GM23338 (cell line): ENCODE results near the gene DOCK4. TPM values are rescaled to one million over a fixed set of nuclear protein-coding genes. Genes with fewer than 3 reads are reported as not detected.

Experiments used
- ATAC-seq: fragments of 200-7000 bp; cut with Tn5 transposase; 3 replicates; pipeline ENCODE4 v1.9.1; 2020
- DNase-seq: peaks from one replicate; pipeline ENCODE4 v3.0.0-alpha.2; 2015; ENCODE audit warnings: low spot score
- H2AFZ ChIP-seq: fragments of 200-600 bp; sonication (generic); 2 replicates; pipeline ENCODE4 v1.8.0; 2016; ENCODE audit warnings: antibody characterized with exemption, mild to moderate bottlenecking, moderate library complexity
- H3F3A ChIP-seq: fragments of 200-600 bp; sonication (generic); replicated peaks from 2 replicates; pipeline ENCODE4 v1.8.0; 2017; ENCODE audit warnings: antibody characterized with exemption, mixed run types, low read depth
- H3K27ac ChIP-seq: fragments of 200-600 bp; sonication (generic); 2 replicates; pipeline ENCODE4 v1.6.1; 2016; ENCODE audit warnings: low read depth
- H3K27me3 ChIP-seq: fragments of 200-600 bp; sonication (generic); 2 replicates; pipeline ENCODE4 v1.8.0; 2016; ENCODE audit warnings: mild to moderate bottlenecking, mixed run types, moderate library complexity; ENCODE audit not compliant: insufficient read depth
- H3K36me3 ChIP-seq: fragments of 200-600 bp; sonication (generic); 2 replicates; pipeline ENCODE4 v1.8.0; 2016; ENCODE audit warnings: mild to moderate bottlenecking; ENCODE audit not compliant: insufficient read depth
- H3K4me1 ChIP-seq: fragments of 200-600 bp; sonication (generic); 2 replicates; pipeline ENCODE4 v1.8.0; 2016; ENCODE audit warnings: mild to moderate bottlenecking, moderate library complexity; ENCODE audit not compliant: insufficient read depth
- H3K4me2 ChIP-seq: fragments of 200-600 bp; sonication (generic); 2 replicates; pipeline ENCODE4 v1.7.1; 2017; ENCODE audit warnings: mixed run types
- H3K4me3 ChIP-seq: fragments of 200-600 bp; sonication (generic); 2 replicates; pipeline ENCODE4 v1.6.1; 2016; ENCODE audit warnings: mixed run types
- H3K79me2 ChIP-seq: fragments of 200-600 bp; sonication (generic); replicated peaks from 2 replicates; pipeline ENCODE4 v1.8.0; 2017; ENCODE audit warnings: mild to moderate bottlenecking; ENCODE audit not compliant: insufficient read depth
- H3K9me2 ChIP-seq: fragments of 200-600 bp; sonication (generic); 2 replicates; pipeline ENCODE4 v1.8.0; 2017; ENCODE audit not compliant: insufficient read depth
- H4K20me1 ChIP-seq: fragments of 200-600 bp; sonication (generic); replicated peaks from 2 replicates; pipeline ENCODE4 v1.8.0; 2017; ENCODE audit warnings: mild to moderate bottlenecking; ENCODE audit not compliant: insufficient read depth
- H3K27ac Mint-ChIP-seq: 2 replicates; pipeline ENCODE4 v1.8.0; 2020; ENCODE audit warnings: inconsistent platforms, mild to moderate bottlenecking, moderate library complexity, mixed read lengths
- H3K27me3 Mint-ChIP-seq: 3 replicates; pipeline ENCODE4 v1.8.0; 2022; ENCODE audit warnings: low read depth, mild to moderate bottlenecking, moderate library complexity, mixed read lengths, inconsistent platforms; ENCODE audit not compliant: insufficient read depth, poor library complexity
- H3K36me3 Mint-ChIP-seq: 3 replicates; pipeline ENCODE4 v1.8.0; 2021; ENCODE audit warnings: low read depth, mild to moderate bottlenecking, inconsistent platforms, moderate library complexity, mixed read lengths
- H3K4me1 Mint-ChIP-seq: 3 replicates; pipeline ENCODE4 v1.8.0; 2020; ENCODE audit warnings: mild to moderate bottlenecking, inconsistent platforms, mixed read lengths
- H3K4me3 Mint-ChIP-seq: 3 replicates; pipeline ENCODE4 v1.8.0; 2021; ENCODE audit warnings: moderate library complexity, mild to moderate bottlenecking, inconsistent platforms, mixed read lengths
- H3K9me3 Mint-ChIP-seq: 3 replicates; pipeline ENCODE4 v1.8.0; 2020; ENCODE audit warnings: moderate library complexity, mild to moderate bottlenecking, inconsistent platforms, mixed read lengths
- CREB1 ChIP-seq: fragments of 250-450 bp; sonication (Bioruptor Pico); IDR thresholded peaks from 2 replicates; pipeline ENCODE4 v1.5.0; 2020; ENCODE audit warnings: low read depth, mild to moderate bottlenecking, moderate library complexity
- EZH2 ChIP-seq: fragments of 200-600 bp; sonication (generic); IDR thresholded peaks from one replicate; pipeline ENCODE4 v1.8.0; 2017; ENCODE audit warnings: antibody characterized with exemption, mild to moderate bottlenecking, low read depth; ENCODE audit not compliant: unreplicated experiment
- EZH2phosphoT487 ChIP-seq: fragments of 200-600 bp; sonication (generic); IDR thresholded peaks from one replicate; pipeline ENCODE4 v1.8.1; 2018; ENCODE audit warnings: antibody characterized with exemption; ENCODE audit not compliant: unreplicated experiment
- JUNB ChIP-seq: IDR thresholded peaks from one replicate; pipeline ENCODE4 v1.6.1; 2016; ENCODE audit warnings: antibody characterized with exemption; ENCODE audit not compliant: unreplicated experiment
- NANOG ChIP-seq: IDR thresholded peaks from 2 replicates; pipeline ENCODE4 v1.6.1; 2016; ENCODE audit warnings: antibody characterized with exemption, borderline replicate concordance
- POLR2AphosphoS5 ChIP-seq: IDR thresholded peaks from 2 replicates; pipeline ENCODE4 v1.6.1; 2016; ENCODE audit warnings: antibody characterized with exemption, low read depth
- STAT1 ChIP-seq: IDR thresholded peaks from one replicate; pipeline ENCODE4 v1.6.1; 2016; ENCODE audit warnings: antibody characterized with exemption; ENCODE audit not compliant: unreplicated experiment
- ZNF114 ChIP-seq: fragments of 250-450 bp; sonication (Bioruptor Pico); IDR thresholded peaks from 2 replicates; pipeline ENCODE4 v1.5.0; 2020; ENCODE audit warnings: mild to moderate bottlenecking, moderate library complexity
- ZNF331 ChIP-seq: fragments of 250-450 bp; sonication (Bioruptor Pico); IDR thresholded peaks from 2 replicates; pipeline ENCODE4 v1.5.0; 2020; ENCODE audit warnings: low read depth, mild to moderate bottlenecking, moderate library complexity
- polyA plus RNA-seq: library from polyadenylated mRNA; unstranded; fragments of >200 nt; fragmentation: Nextera tagmentation; extraction: Ambion mirVana; gene quantifications from 2 replicates; pipeline ENCODE4 v1.2.1, GENCODE V29; 2016
- total RNA-seq: library from RNA; depleted of rRNA; stranded (reverse); fragments of >200 nt; shearing (Covaris generic); gene quantifications from 2 replicates; pipeline ENCODE4 v1.2.3, GENCODE V29; 2014
- TF ChIP-seq, protein P1 (sequence below), 2 experiments: fragments of 200-600 bp in 1 of 2; sonication (generic) in 1 of 2; conservative IDR thresholded peaks; 2 replicates each; pipeline versions ENCODE4 v1.5.1 to v1.6.1; 2016 to 2017; ENCODE audit warnings: antibody characterized with exemption in 2 of 2, low read depth in 2 of 2, mild to moderate bottlenecking in 2 of 2, moderate library complexity in 1 of 2
- TF ChIP-seq, protein P2 (sequence below): IDR thresholded peaks from 2 replicates; pipeline ENCODE4 v1.6.1; 2016; ENCODE audit warnings: antibody characterized with exemption

The DOCK4 gene
- total and polyA plus RNA-seq, 2 experiments from 2014 or later: 6.3 to 33.8 TPM

DNA sequence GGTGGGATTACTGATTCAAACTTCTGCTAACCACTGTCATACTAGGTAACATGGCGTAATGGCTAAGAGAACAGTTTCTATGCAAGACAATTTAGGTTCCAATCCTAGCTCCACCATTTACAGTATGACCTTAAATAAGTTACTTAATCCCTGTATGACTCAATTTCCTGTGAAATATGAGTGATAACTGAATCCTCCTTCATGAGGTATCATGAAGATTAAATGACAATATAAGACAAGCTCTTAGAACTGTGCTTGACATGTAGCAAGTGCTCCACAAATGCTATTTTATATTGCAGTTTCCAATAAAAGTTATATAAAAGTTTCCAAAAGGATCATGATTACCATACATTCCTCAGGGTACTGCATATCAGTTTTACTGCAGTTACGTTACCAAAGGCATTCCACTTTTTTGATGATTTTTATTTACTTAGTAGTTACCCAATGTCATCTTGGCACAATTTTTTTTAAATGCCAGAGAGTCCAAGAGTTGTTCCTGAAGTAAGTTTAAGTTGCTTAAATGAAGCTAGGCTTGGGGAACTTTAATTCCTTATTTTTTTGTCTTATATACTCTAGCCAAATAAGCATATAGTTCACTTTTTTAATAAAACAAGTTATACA lies 7.1 kb downstream of the DOCK4 start:
- DNase-seq (no peak), ATAC-seq (no peak)
- no peak overlapping the region for H3K4me2 ChIP-seq
- no peak overlapping the region for H3K27ac ChIP-seq
- no peaks in the 10 kb centered on the region for H3K36me3 ChIP-seq
- H3K4me3 Mint-ChIP-seq: no peak overlapping the region
- peaks cover 3% of the 10 kb centered on the region for H3K27me3 Mint-ChIP-seq
- H3K27me3 ChIP-seq: no peaks in the 10 kb centered on the region
- no peaks in the 10 kb centered on the region for H3F3A ChIP-seq
- no peak overlapping the region for H2AFZ ChIP-seq
- no peak overlapping the region for H3K27ac Mint-ChIP-seq
- H3K4me3 ChIP-seq: no peak overlapping the region
- H4K20me1 ChIP-seq: peaks cover 14% of the 10 kb centered on the region
- TF ChIP-seq, protein P1, sequence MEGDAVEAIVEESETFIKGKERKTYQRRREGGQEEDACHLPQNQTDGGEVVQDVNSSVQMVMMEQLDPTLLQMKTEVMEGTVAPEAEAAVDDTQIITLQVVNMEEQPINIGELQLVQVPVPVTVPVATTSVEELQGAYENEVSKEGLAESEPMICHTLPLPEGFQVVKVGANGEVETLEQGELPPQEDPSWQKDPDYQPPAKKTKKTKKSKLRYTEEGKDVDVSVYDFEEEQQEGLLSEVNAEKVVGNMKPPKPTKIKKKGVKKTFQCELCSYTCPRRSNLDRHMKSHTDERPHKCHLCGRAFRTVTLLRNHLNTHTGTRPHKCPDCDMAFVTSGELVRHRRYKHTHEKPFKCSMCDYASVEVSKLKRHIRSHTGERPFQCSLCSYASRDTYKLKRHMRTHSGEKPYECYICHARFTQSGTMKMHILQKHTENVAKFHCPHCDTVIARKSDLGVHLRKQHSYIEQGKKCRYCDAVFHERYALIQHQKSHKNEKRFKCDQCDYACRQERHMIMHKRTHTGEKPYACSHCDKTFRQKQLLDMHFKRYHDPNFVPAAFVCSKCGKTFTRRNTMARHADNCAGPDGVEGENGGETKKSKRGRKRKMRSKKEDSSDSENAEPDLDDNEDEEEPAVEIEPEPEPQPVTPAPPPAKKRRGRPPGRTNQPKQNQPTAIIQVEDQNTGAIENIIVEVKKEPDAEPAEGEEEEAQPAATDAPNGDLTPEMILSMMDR (conservative IDR thresholded peaks at IDR 0.05; ENCODE audit: low read depth in 2 of 2): no peak
- TF ChIP-seq POLR2AphosphoS5: no peak
- no peak for TF ChIP-seq NANOG
- TF ChIP-seq STAT1: no peak
- no peak for TF ChIP-seq EZH2
- TF ChIP-seq CREB1 (CRISPR knock-in tag): no peak
- TF ChIP-seq, protein P2, sequence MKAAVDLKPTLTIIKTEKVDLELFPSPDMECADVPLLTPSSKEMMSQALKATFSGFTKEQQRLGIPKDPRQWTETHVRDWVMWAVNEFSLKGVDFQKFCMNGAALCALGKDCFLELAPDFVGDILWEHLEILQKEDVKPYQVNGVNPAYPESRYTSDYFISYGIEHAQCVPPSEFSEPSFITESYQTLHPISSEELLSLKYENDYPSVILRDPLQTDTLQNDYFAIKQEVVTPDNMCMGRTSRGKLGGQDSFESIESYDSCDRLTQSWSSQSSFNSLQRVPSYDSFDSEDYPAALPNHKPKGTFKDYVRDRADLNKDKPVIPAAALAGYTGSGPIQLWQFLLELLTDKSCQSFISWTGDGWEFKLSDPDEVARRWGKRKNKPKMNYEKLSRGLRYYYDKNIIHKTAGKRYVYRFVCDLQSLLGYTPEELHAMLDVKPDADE: no peak
- no peak for TF ChIP-seq EZH2phosphoT487
- no peak for TF ChIP-seq ZNF331 (CRISPR knock-in tag)
- peaks cover 27% of the 10 kb centered on the region for H3K4me1 ChIP-seq
- peaks cover 37% of the 10 kb centered on the region for H3K4me1 Mint-ChIP-seq
- H3K36me3 Mint-ChIP-seq: no peaks in the 10 kb centered on the region; the same call in 2 of the 3 replicates
- H3K79me2 ChIP-seq: peaks cover 99% of the 10 kb centered on the region
- H3K9me2 ChIP-seq: no peaks in the 10 kb centered on the region
- no peaks in the 10 kb centered on the region; the same call in 2 of the 3 replicates for H3K9me3 Mint-ChIP-seq

- peaks cover 29% of the 10 kb centered on the region for H3K4me1 Mint-ChIP-seq
- Histone ChIP-seq H3K36me3 (no peaks in the 10 kb centered on the region), H3K27ac (no peak overlapping the region), H4K20me1 (peaks cover 7% of the 10 kb centered on the region; the same call in 1 of the 2 replicates), H3K4me3 (no peak overlapping the region), H2AFZ (no peak overlapping the region), H3K9me2 (no peaks in the 10 kb centered on the region), H3F3A (no peaks in the 10 kb centered on the region), H3K4me1 (peaks cover 13% of the 10 kb centered on the region; the same call in 1 of the 2 replicates), H3K79me2 (peaks cover 99% of the 10 kb centered on the region), H3K27me3 (no peaks in the 10 kb centered on the region), H3K4me2 (no peak overlapping the region)
- H3K36me3 Mint-ChIP-seq: no peaks in the 10 kb centered on the region; the same call in 2 of the 3 replicates
- DNase-seq: no peak
- H3K9me3 Mint-ChIP-seq: no peaks in the 10 kb centered on the region; the same call in 2 of the 3 replicates
- H3K27ac Mint-ChIP-seq: no peak overlapping the region
- H3K4me3 Mint-ChIP-seq: no peak overlapping the region
- ATAC-seq: no peak
- H3K27me3 Mint-ChIP-seq: peaks cover 3% of the 10 kb centered on the region
- no peak for TF ChIP-seq JUNB
- TF ChIP-seq ZNF331 (CRISPR knock-in tag): no peak
- TF ChIP-seq NANOG: no peak
- no peak for TF ChIP-seq ZNF114 (CRISPR knock-in tag)
- TF ChIP-seq, protein P1 (conservative IDR thresholded peaks at IDR 0.05; ENCODE audit: low read depth in 2 of 2): no peak
Measured at GRCh38 chr7:112197322-112197721, 8.9 kb downstream of the DOCK4 start.
